Heart left ventricle (tissue), 16 donors: ENCODE data around the gene CCR2. TPM values are rescaled to one million over a fixed set of nuclear protein-coding genes. Genes with fewer than 3 reads are reported as not detected.
A peak's percentile ranks its signal among the peaks of the same experiment; 100 is the strongest.

ENCODE experiments used
- ATAC-seq, 4 donors: fragments of 200-7000 bp; cut with Tn5 transposase; one replicate each; pipeline ENCODE4 v1.9.1; 2020 to 2022; ENCODE audit warnings: moderate library complexity in 4 of 4, mild to moderate bottlenecking in 3 of 4, moderate number of reproducible peaks in 1 of 4
- DNase-seq, 5 donors: peaks; one replicate each; pipeline ENCODE4 v3.0.0-alpha.2; 2020
- H3K27ac ChIP-seq, 12 donors: fragments of 200-600 bp; sonication (generic) in 4 of 12; one replicate each; pipeline versions ENCODE4 v1.5.0 to v1.8.0; 2016 to 2022; ENCODE audit warnings: mild to moderate bottlenecking in 2 of 12
- H3K27me3 ChIP-seq, 9 donors: fragments of 200-600 bp; sonication (generic) in 2 of 9; one replicate each; pipeline versions ENCODE4 v1.5.1 to v1.8.0; 2016 to 2022; ENCODE audit warnings: mild to moderate bottlenecking in 3 of 9
- H3K36me3 ChIP-seq, 9 donors: fragments of 200-600 bp; sonication (generic) in 2 of 9; one replicate each; pipeline versions ENCODE4 v1.5.0 to v1.8.0; 2018 to 2022; ENCODE audit warnings: mild to moderate bottlenecking in 2 of 9
- H3K4me1 ChIP-seq, 12 donors: fragments of 200-600 bp; sonication (generic) in 4 of 12; one replicate each; pipeline versions ENCODE4 v1.5.0 to v1.8.0; 2016 to 2022; ENCODE audit warnings: mild to moderate bottlenecking in 3 of 12
- H3K4me3 ChIP-seq, 12 donors: fragments of 200-600 bp; sonication (generic) in 4 of 12; one replicate each; pipeline versions ENCODE4 v1.5.0 to v1.8.0; 2017 to 2022; ENCODE audit warnings: mild to moderate bottlenecking in 9 of 12, moderate library complexity in 4 of 12
- H3K9me3 ChIP-seq, 12 donors: fragments of 200-600 bp; sonication (generic) in 4 of 12; one replicate each; pipeline versions ENCODE4 v1.5.0 to v1.8.0; 2016 to 2022; ENCODE audit warnings: mild to moderate bottlenecking in 1 of 12
- CTCF ChIP-seq, 12 donors: fragments of 200-600 bp; sonication (generic) in 4 of 12; IDR thresholded peaks; one replicate each; pipeline versions ENCODE4 v1.5.0 to v1.8.0; 2018 to 2022; ENCODE audit warnings: antibody characterized with exemption in 12 of 12, mild to moderate bottlenecking in 5 of 12
- POLR2A ChIP-seq, 2 donors: fragments of 450-650 bp; IDR thresholded peaks; one replicate each; pipeline ENCODE4 v1.6.1; 2017; ENCODE audit warnings: antibody characterized with exemption in 2 of 2, mild to moderate bottlenecking in 2 of 2, moderate library complexity in 2 of 2
- WGBS, 4 donors: extraction: QIAGEN DNeasy Blood & Tissue Kit in 2 of 4; methylation state at CpG; one replicate each; pipeline versions ENCODE4 v1.1.5 to v1.1.7; 2013 to 2018; 5-methylcytosine and 5-hydroxymethylcytosine counted together
- intact Hi-C, 10 donors: fragments of 100-400 bp; cut with DNase I; formaldehyde crosslinking; loops; one replicate each; pipeline versions ENCODE4 v1.11.1 to v1.14.2; 2022
- polyA plus RNA-seq, 2 donors: library from polyadenylated mRNA; stranded (reverse); fragments of 200-250 nt; gene quantifications; one replicate each; pipeline ENCODE4 v1.2.3, GENCODE V29; 2013
- total RNA-seq, 9 donors: library from RNA; depleted of rRNA in 2 of 9; stranded (reverse); fragments of >200 nt in 2 of 9; fragmentation: NEBNext Ultra II Directional in 3 of 9; extraction: Animal tissue kit (Norgen Biotek cat#: 25700) in 3 of 9; gene quantifications; one replicate each; pipeline versions ENCODE4 v1.1.0 to v1.2.4, GENCODE V29; 2016 to 2023
- donor health status: ischemic (EF 13 %, LVEDD 7.1; RV severe dilation, severe dysfunction).
- donor health status: healthy with polysubstance abuse.
- donor health status: DM: no; HTN: yes; CAD: no.
- donor health status: DM: no; HTN: no; CAD: no.
- donor health status: ischemic (EF 25% LVEDD 6.9; RV normal size, moderate dysfunction).
- donor health status: ischemic (EF 25% LVEDD 5.7; RV mildly dilated, moderate dysfunction).
- donor health status: healthy.
- donor health status: DM: yes; HTN: yes; CAD: no.
- donor health status: ischemic (EF 35%, LVEDD 5.7; RV mildly dilated, moderate dysfunction).
- donor health status: nonischemic (EF 11% LVEDD 7.7; RV severe dilation, severe dysfunction).
- donor health status: DM: yes; HTN: yes; CAD: no.
- donor health status: PGD.
- donor health status: ischemic (EF 29% LVEDD 5.4; RV normal size, mild dysfunction).
- donor health status: nonischemic (EF 23%, LVEDD 6.1; RV moderate dilation, normal function).

The CCR2 gene
- total and polyA plus RNA-seq, 11 donors, result 0.23 to 10.5 (median 0.93) TPM

DNA sequence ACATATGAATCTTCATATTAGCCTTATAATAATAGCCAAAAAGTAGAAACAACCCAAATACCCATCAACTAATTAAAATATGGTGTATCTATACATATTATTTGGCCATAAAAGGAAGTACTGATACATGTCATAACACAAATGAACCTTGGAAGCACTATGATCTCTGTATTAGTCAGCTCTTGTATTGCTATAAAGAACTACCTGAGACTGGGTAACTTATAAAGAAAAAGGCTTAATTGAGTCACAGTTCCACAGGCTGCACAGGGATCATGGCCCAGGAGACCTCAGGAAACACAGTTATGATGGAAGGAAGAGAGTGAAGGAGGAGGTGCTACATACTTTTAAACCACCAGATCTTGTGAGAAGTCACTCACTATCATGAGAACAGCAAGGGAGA, 16.0 kb upstream of the CCR2 start:
- Histone ChIP-seq H3K27ac (no peak overlapping the region), H3K36me3 (no peaks in the 10 kb centered on the region), H3K4me1 (no peaks in the 10 kb centered on the region), H3K9me3 (peaks cover 0 to 21% (median 10%) of the 10 kb centered on the region in 12 donors), H3K4me3 (no peak overlapping the region), H3K27me3 (no peaks in the 10 kb centered on the region)
- intact Hi-C loops, result no loop called here
- TF ChIP-seq POLR2A (IDR thresholded peaks at IDR 0.05), result no peak
- ATAC-seq (no peak), DNase-seq (no peak)

GRCh38 chr3:46338840-46339239, 15.1 kb upstream of the CCR2 start:
- peaks cover 0 to 21% (median 10%) of the 10 kb centered on the region in 12 donors for H3K9me3 ChIP-seq
- H3K27ac ChIP-seq, result no peak overlapping the region
- DNase-seq (no peak), ATAC-seq (no peak)
- intact Hi-C loops, result no loop called here
- H3K27me3 ChIP-seq, result no peaks in the 10 kb centered on the region
- H3K36me3 ChIP-seq, result no peaks in the 10 kb centered on the region
- H3K4me3 ChIP-seq, result no peak overlapping the region
- TF ChIP-seq POLR2A (IDR thresholded peaks at IDR 0.05) (no peak), CTCF (IDR thresholded peaks at IDR 0.05) (no peak)
- WGBS, 4 donors, result 96 to 100% (median 99%) methylated on average over 1 of the region's 1 CpG
- no peaks in the 10 kb centered on the region for H3K4me1 ChIP-seq

DNA sequence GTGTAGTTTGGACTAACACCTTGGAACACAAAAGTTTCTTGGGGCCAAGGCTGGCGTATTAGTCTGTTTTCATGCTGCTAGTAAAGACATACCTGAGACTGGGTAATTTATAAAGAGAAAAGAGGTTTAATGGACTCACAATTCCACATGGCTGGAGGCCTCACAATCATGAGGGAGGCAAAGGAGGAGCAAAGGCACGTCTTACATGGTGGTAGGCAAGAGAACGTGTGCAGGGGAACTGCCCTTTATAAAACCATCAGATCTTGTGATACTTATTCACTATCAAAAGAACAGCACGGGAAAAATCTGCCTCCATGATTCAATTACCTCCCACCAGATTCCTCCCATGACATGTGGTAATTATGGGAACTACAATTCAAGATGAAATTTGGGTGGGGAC, 9.4 kb upstream of the CCR2 start:
- no peak for ATAC-seq
- intact Hi-C loops, result no loop called here
- WGBS, 4 donors, result 75 to 84% (median 81%) methylated on average over 4 of the region's 4 CpGs
- H3K9me3 ChIP-seq, result peaks cover 0 to 11% (median 1%) of the 10 kb centered on the region in 12 donors
- peaks cover 0 to 4% (median 0%) of the 10 kb centered on the region in 9 donors for H3K27me3 ChIP-seq
- H3K4me1 ChIP-seq, result peaks cover 0 to 11% (median 0%) of the 10 kb centered on the region in 12 donors
- H3K4me3 ChIP-seq, result no peak overlapping the region
- TF ChIP-seq POLR2A (IDR thresholded peaks at IDR 0.05) (no peak), CTCF (IDR thresholded peaks at IDR 0.05) (peak in 1 of 12 donors; percentile 8)
- H3K36me3 ChIP-seq, result no peaks in the 10 kb centered on the region
- DNase-seq, result no peak
- no peak overlapping the region for H3K27ac ChIP-seq

- Histone ChIP-seq H3K27ac (peak overlapping the region in 1 of 12 donors; percentile 34), H3K4me1 (peaks cover 0 to 44% (median 0%) of the 10 kb centered on the region in 12 donors), H3K4me3 (no peak overlapping the region), H3K27me3 (peaks cover 0 to 30% (median 0%) of the 10 kb centered on the region in 9 donors), H3K36me3 (no peaks in the 10 kb centered on the region), H3K9me3 (peaks cover 0 to 6% (median 0%) of the 10 kb centered on the region in 12 donors)
- 88 to 91% (median 89%) methylated on average over 3 of the region's 3 CpGs for WGBS, 4 donors
- intact Hi-C loops, result no loop called here
- no peak for ATAC-seq
- DNase-seq, result no peak
- TF ChIP-seq POLR2A (IDR thresholded peaks at IDR 0.05) (no peak), CTCF (IDR thresholded peaks at IDR 0.05) (no peak)
Observed at GRCh38 chr3:46348823-46349482, 5.0 kb upstream of the CCR2 start.
